PC-3 (cell line): ENCODE data around the gene RPL3. TPM values are rescaled to one million over a fixed set of nuclear protein-coding genes. Genes with fewer than 3 reads are reported as not detected.
A peak's percentile ranks its signal among the peaks of the same experiment; 100 is the strongest.

Experiments
- ATAC-seq: fragments of 200-7000 bp; cut with Tn5 transposase; 2 replicates; pipeline ENCODE4 v1.9.1; 2020; ENCODE audit warnings: mild to moderate bottlenecking, moderate library complexity
- BruUV-seq: library from RNA; stranded (reverse); fragments of 400-500 nt; replicated peaks from 2 replicates; lab custom pipeline; 2021; lab: Mats Ljungman, UMichigan
- CTCF ChIA-PET: fragments of 300-600 bp; sonication (Branson Sonifier 250); formaldehyde crosslinking; loops from one replicate; lab custom pipeline; 2022; ENCODE audit warnings: antibody characterized with exemption; lab: Charles Lee
- POLR2A ChIA-PET: fragments of 300-600 bp; sonication (Branson Sonifier 250); formaldehyde crosslinking; loops from one replicate; lab custom pipeline; 2022; ENCODE audit warnings: antibody characterized with exemption; ENCODE audit not compliant: unreplicated experiment; lab: Charles Lee
- DNase-seq: peaks from one replicate; pipeline ENCODE4 v3.0.0-alpha.2; 2015
- H2AFZ ChIP-seq: fragments of 300-600 bp; sonication (generic); 2 replicates; pipeline ENCODE4 v1.6.0; 2016; ENCODE audit warnings: antibody characterized with exemption, low read length
- H3F3A ChIP-seq: fragments of 300-600 bp; sonication (generic); one replicate; pipeline ENCODE4 v1.6.0; 2017; ENCODE audit warnings: antibody characterized with exemption, low read length, control low read depth, mild to moderate bottlenecking; ENCODE audit not compliant: unreplicated experiment
- H3K27ac ChIP-seq: fragments of 300-600 bp; sonication (generic); 2 replicates; pipeline ENCODE4 v1.5.1; 2016; ENCODE audit warnings: mild to moderate bottlenecking, low read length
- H3K27me3 ChIP-seq: fragments of 300-600 bp; sonication (generic); 2 replicates; pipeline ENCODE4 v1.6.1; 2016; ENCODE audit warnings: low read length, mixed read lengths
- H3K36me3 ChIP-seq: fragments of 300-600 bp; sonication (generic); 2 replicates; pipeline ENCODE4 v1.6.1; 2016; ENCODE audit warnings: low read depth, mixed run types, low read length, mixed read lengths
- H3K4me1 ChIP-seq: fragments of 300-600 bp; sonication (generic); 2 replicates; pipeline ENCODE4 v1.5.1; 2016; ENCODE audit warnings: low read length; ENCODE audit not compliant: insufficient read depth
- H3K4me2 ChIP-seq: fragments of 300-600 bp; sonication (generic); 2 replicates; pipeline ENCODE4 v1.6.0; 2016; ENCODE audit warnings: low read length
- H3K4me3 ChIP-seq: fragments of 300-600 bp; sonication (generic); 2 replicates; pipeline ENCODE4 v1.5.1; 2016; ENCODE audit warnings: mild to moderate bottlenecking, low read length, mixed read lengths
- H3K79me2 ChIP-seq: fragments of 300-600 bp; sonication (generic); 2 replicates; pipeline ENCODE4 v1.6.1; 2017; ENCODE audit warnings: low read length, mixed read lengths
- H3K9ac ChIP-seq: fragments of 300-600 bp; sonication (generic); 2 replicates; pipeline ENCODE4 v1.6.0; 2016; ENCODE audit warnings: mild to moderate bottlenecking, low read length
- H3K9me2 ChIP-seq: fragments of 300-600 bp; sonication (generic); replicated peaks from 2 replicates; pipeline ENCODE4 v1.6.1; 2016; ENCODE audit warnings: mixed run types, low read length, mixed read lengths
- H3K9me3 ChIP-seq: fragments of 300-600 bp; sonication (generic); 2 replicates; pipeline ENCODE4 v1.6.1; 2016; ENCODE audit warnings: low read length, mixed read lengths
- H4K20me1 ChIP-seq: fragments of 300-600 bp; sonication (generic); 2 replicates; pipeline ENCODE4 v1.6.1; 2016; ENCODE audit warnings: low read length, mixed read lengths
- CTCF ChIP-seq: fragments of 300-600 bp; sonication (generic); conservative IDR thresholded peaks from 2 replicates; pipeline ENCODE4 v1.5.1; 2017; ENCODE audit warnings: antibody characterized with exemption, low read depth, mild to moderate bottlenecking, low read length
- EZH2 ChIP-seq: fragments of 300-600 bp; sonication (generic); IDR thresholded peaks from one replicate; pipeline ENCODE4 v1.6.1; 2017; ENCODE audit warnings: antibody characterized with exemption, mild to moderate bottlenecking, low read length; ENCODE audit not compliant: unreplicated experiment
- EZH2phosphoT487 ChIP-seq: fragments of 300-600 bp; sonication (generic); IDR thresholded peaks from 2 replicates; pipeline ENCODE4 v1.6.1; 2018; ENCODE audit warnings: mild to moderate bottlenecking, antibody characterized with exemption, low read length, borderline replicate concordance
- intact Hi-C: fragments of 100-400 bp; cut with micrococcal nuclease; formaldehyde crosslinking; loops from 2 replicates; pipeline ENCODE4 v1.9.0; 2023
- total RNA-seq: library from RNA; depleted of rRNA; stranded (reverse); fragments of >200 nt; gene quantifications from 2 replicates; pipeline ENCODE4 v1.2.3, GENCODE V29; 2014

The RPL3 gene
- total RNA-seq, 1 experiment from 2014 or later = 1,363 TPM

DNA sequence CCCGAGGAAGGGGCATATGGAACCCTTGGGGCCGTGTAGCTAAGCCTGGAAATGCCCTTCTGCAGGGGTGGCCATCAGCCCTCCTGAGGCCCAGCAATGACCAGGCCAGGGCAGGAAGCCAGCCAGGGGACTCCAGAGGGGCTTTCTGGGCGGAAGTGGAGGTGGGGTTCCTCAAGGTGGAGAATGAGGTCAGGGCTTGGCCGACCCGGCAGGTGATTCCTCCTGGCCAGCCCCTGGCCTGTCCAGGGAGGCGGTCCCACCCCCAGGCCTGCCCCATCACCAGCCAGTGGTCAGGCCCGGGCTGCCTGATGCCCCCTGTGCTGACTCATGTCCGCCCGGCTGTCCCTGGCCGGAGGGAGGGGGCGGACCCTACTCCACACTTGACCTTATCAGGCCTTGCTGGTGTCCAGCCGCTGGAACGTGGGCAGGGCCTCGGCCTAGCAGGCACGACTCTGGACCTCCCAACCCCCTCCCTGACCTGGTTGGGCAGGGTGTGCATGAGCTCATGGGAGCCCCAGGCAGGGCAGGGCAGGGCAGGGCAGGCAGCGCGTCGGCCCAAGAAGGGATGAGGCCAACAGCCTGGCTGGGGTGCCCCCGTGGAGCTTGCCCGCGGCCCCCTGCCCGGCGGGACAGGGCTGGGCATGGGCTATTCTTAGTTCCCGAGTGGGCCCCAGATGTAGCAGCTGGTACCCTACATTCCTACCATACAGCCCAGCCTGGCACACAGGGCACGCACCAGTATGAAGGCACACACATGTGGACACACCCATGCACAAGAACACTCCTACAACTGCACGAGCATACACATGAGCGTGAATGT is 35.9 kb downstream of the RPL3 start:
- no peak overlapping the region for H3K9ac ChIP-seq
- TF ChIP-seq EZH2 (no peak), CTCF (no peak), EZH2phosphoT487 (no peak)
- H3K79me2 ChIP-seq = no peaks in the 10 kb centered on the region
- no peak for DNase-seq
- H3K27me3 ChIP-seq = no peaks in the 10 kb centered on the region
- no peak overlapping the region for H2AFZ ChIP-seq
- no peak overlapping the region for H3K4me2 ChIP-seq
- peaks cover 17% of the 10 kb centered on the region for H3K4me1 ChIP-seq
- BruUV-seq = no TSS peak
- intact Hi-C loops = no loop called here
- H3K36me3 ChIP-seq = no peaks in the 10 kb centered on the region
- H3K4me3 ChIP-seq = no peak overlapping the region
- CTCF ChIA-PET = interaction anchor here (0.6 kb wide), 2 partner anchors 37 to 782 kb away, joined by 3 read pairs; no protein-coding TSS in a partner anchor
- H3K27ac ChIP-seq = no peak overlapping the region
- peak; percentile 64 for ATAC-seq
- no peaks in the 10 kb centered on the region for H3K9me3 ChIP-seq
- no peaks in the 10 kb centered on the region for H4K20me1 ChIP-seq
- H3K9me2 ChIP-seq = no peaks in the 10 kb centered on the region
- H3F3A ChIP-seq = no peaks in the 10 kb centered on the region
- POLR2A ChIA-PET = interaction anchor here (0.6 kb wide), 1 partner anchor 30 kb away, joined by 4 read pairs; no protein-coding TSS in a partner anchor

DNA sequence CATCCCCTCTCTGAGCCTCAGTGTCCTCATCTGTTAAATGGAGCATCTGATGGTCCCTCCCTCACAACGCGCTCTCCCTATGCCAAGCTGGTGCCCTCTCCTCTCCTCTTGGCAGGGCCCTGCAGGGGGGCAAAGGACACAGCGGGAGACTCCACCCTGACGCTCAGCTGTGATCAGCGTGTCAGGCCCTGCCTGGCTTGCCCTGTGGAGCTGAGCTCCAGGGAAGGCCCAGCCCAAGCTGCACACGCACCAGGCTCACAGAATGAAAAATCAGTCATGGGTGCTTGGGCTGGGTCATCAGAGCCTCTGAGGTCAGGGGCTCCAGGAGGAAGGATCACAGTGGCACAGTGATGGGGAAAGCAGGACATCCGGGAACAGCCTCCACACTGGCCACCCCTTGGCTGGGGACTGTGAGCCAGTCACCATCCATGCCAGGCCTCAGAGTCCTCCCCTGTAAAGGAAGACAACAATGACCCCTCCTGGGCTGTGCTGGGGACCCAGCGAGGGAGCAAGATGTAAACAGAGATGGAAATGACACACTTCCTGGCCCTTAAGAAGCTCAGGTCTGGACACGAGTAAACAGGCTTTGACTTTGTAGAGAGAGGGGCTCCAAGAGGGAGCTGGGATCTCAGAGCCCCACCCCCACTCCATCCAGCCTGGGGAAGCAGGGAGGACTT is 36.6 kb downstream of the RPL3 start:
- no peak for TF ChIP-seq EZH2
- no peak for TF ChIP-seq EZH2phosphoT487
- TF ChIP-seq CTCF = no peak
- peak; percentile 46 for ATAC-seq
- H3K36me3 ChIP-seq = no peaks in the 10 kb centered on the region
- ChIA-PET POLR2A (interaction anchor here (0.6 kb wide), 1 partner anchor 30 kb away, joined by 4 read pairs; no protein-coding TSS in a partner anchor), CTCF (interaction anchor here (0.6 kb wide), 2 partner anchors 38 to 110 kb away, joined by 3 read pairs; no protein-coding TSS in a partner anchor)
- no peaks in the 10 kb centered on the region for H3K79me2 ChIP-seq
- no peak overlapping the region for H3K27ac ChIP-seq
- intact Hi-C loops = no loop called here
- peak; percentile 15 for DNase-seq
- H2AFZ ChIP-seq = no peak overlapping the region
- H4K20me1 ChIP-seq = no peaks in the 10 kb centered on the region
- H3K4me2 ChIP-seq = no peak overlapping the region
- no peaks in the 10 kb centered on the region for H3K9me3 ChIP-seq
- no peak overlapping the region for H3K9ac ChIP-seq
- no peaks in the 10 kb centered on the region for H3K9me2 ChIP-seq
- H3K4me1 ChIP-seq = peaks cover 24% of the 10 kb centered on the region
- H3K27me3 ChIP-seq = no peaks in the 10 kb centered on the region
- no peak overlapping the region for H3K4me3 ChIP-seq
- BruUV-seq = no TSS peak
- no peaks in the 10 kb centered on the region for H3F3A ChIP-seq
